PC-3 (cell line): Measurements from ENCODE around the gene ROCK2. TPM values are rescaled to one million over a fixed set of nuclear protein-coding genes. Genes with fewer than 3 reads are reported as not detected.

ENCODE experiments used
- ATAC-seq: fragments of 200-7000 bp; cut with Tn5 transposase; 2 replicates; pipeline ENCODE4 v1.9.1; 2020; ENCODE audit warnings: mild to moderate bottlenecking, moderate library complexity
- BruUV-seq: library from RNA; stranded (reverse); fragments of 400-500 nt; replicated peaks from 2 replicates; lab custom pipeline; 2021; lab: Mats Ljungman, UMichigan
- CTCF ChIA-PET: fragments of 300-600 bp; sonication (Branson Sonifier 250); formaldehyde crosslinking; loops from one replicate; lab custom pipeline; 2022; ENCODE audit warnings: antibody characterized with exemption; lab: Charles Lee
- POLR2A ChIA-PET: fragments of 300-600 bp; sonication (Branson Sonifier 250); formaldehyde crosslinking; loops from one replicate; lab custom pipeline; 2022; ENCODE audit warnings: antibody characterized with exemption; ENCODE audit not compliant: unreplicated experiment; lab: Charles Lee
- DNase-seq: peaks from one replicate; pipeline ENCODE4 v3.0.0-alpha.2; 2015
- H2AFZ ChIP-seq: fragments of 300-600 bp; sonication (generic); 2 replicates; pipeline ENCODE4 v1.6.0; 2016; ENCODE audit warnings: antibody characterized with exemption, low read length
- H3F3A ChIP-seq: fragments of 300-600 bp; sonication (generic); one replicate; pipeline ENCODE4 v1.6.0; 2017; ENCODE audit warnings: antibody characterized with exemption, low read length, control low read depth, mild to moderate bottlenecking; ENCODE audit not compliant: unreplicated experiment
- H3K27ac ChIP-seq: fragments of 300-600 bp; sonication (generic); 2 replicates; pipeline ENCODE4 v1.5.1; 2016; ENCODE audit warnings: mild to moderate bottlenecking, low read length
- H3K27me3 ChIP-seq: fragments of 300-600 bp; sonication (generic); 2 replicates; pipeline ENCODE4 v1.6.1; 2016; ENCODE audit warnings: low read length, mixed read lengths
- H3K36me3 ChIP-seq: fragments of 300-600 bp; sonication (generic); 2 replicates; pipeline ENCODE4 v1.6.1; 2016; ENCODE audit warnings: low read depth, mixed run types, low read length, mixed read lengths
- H3K4me1 ChIP-seq: fragments of 300-600 bp; sonication (generic); 2 replicates; pipeline ENCODE4 v1.5.1; 2016; ENCODE audit warnings: low read length; ENCODE audit not compliant: insufficient read depth
- H3K4me2 ChIP-seq: fragments of 300-600 bp; sonication (generic); 2 replicates; pipeline ENCODE4 v1.6.0; 2016; ENCODE audit warnings: low read length
- H3K4me3 ChIP-seq: fragments of 300-600 bp; sonication (generic); 2 replicates; pipeline ENCODE4 v1.5.1; 2016; ENCODE audit warnings: mild to moderate bottlenecking, low read length, mixed read lengths
- H3K79me2 ChIP-seq: fragments of 300-600 bp; sonication (generic); 2 replicates; pipeline ENCODE4 v1.6.1; 2017; ENCODE audit warnings: low read length, mixed read lengths
- H3K9ac ChIP-seq: fragments of 300-600 bp; sonication (generic); 2 replicates; pipeline ENCODE4 v1.6.0; 2016; ENCODE audit warnings: mild to moderate bottlenecking, low read length
- H3K9me2 ChIP-seq: fragments of 300-600 bp; sonication (generic); replicated peaks from 2 replicates; pipeline ENCODE4 v1.6.1; 2016; ENCODE audit warnings: mixed run types, low read length, mixed read lengths
- H3K9me3 ChIP-seq: fragments of 300-600 bp; sonication (generic); 2 replicates; pipeline ENCODE4 v1.6.1; 2016; ENCODE audit warnings: low read length, mixed read lengths
- H4K20me1 ChIP-seq: fragments of 300-600 bp; sonication (generic); 2 replicates; pipeline ENCODE4 v1.6.1; 2016; ENCODE audit warnings: low read length, mixed read lengths
- CTCF ChIP-seq: fragments of 300-600 bp; sonication (generic); conservative IDR thresholded peaks from 2 replicates; pipeline ENCODE4 v1.5.1; 2017; ENCODE audit warnings: antibody characterized with exemption, low read depth, mild to moderate bottlenecking, low read length
- EZH2 ChIP-seq: fragments of 300-600 bp; sonication (generic); IDR thresholded peaks from one replicate; pipeline ENCODE4 v1.6.1; 2017; ENCODE audit warnings: antibody characterized with exemption, mild to moderate bottlenecking, low read length; ENCODE audit not compliant: unreplicated experiment
- EZH2phosphoT487 ChIP-seq: fragments of 300-600 bp; sonication (generic); IDR thresholded peaks from 2 replicates; pipeline ENCODE4 v1.6.1; 2018; ENCODE audit warnings: mild to moderate bottlenecking, antibody characterized with exemption, low read length, borderline replicate concordance
- intact Hi-C: fragments of 100-400 bp; cut with micrococcal nuclease; formaldehyde crosslinking; loops from 2 replicates; pipeline ENCODE4 v1.9.0; 2023
- total RNA-seq: library from RNA; depleted of rRNA; stranded (reverse); fragments of >200 nt; gene quantifications from 2 replicates; pipeline ENCODE4 v1.2.3, GENCODE V29; 2014

ROCK2 gene
- total RNA-seq, 1 experiment from 2014 or later, result 35.3 TPM

GRCh38 chr2:11160256-11160655 is 184.2 kb downstream of the ROCK2 start:
- H3K9ac ChIP-seq, result no peak overlapping the region
- no peaks in the 10 kb centered on the region for H3K27me3 ChIP-seq
- H3K36me3 ChIP-seq, result no peaks in the 10 kb centered on the region
- H3F3A ChIP-seq, result no peaks in the 10 kb centered on the region
- no peak overlapping the region for H3K4me3 ChIP-seq
- H2AFZ ChIP-seq, result no peak overlapping the region
- no peak overlapping the region for H3K27ac ChIP-seq
- H3K4me1 ChIP-seq, result peaks cover 6% of the 10 kb centered on the region; the same call in 1 of the 2 replicates
- intact Hi-C loops, result no loop called here
- H3K9me2 ChIP-seq, result no peaks in the 10 kb centered on the region
- ChIA-PET POLR2A (no interaction called here), CTCF (interaction anchor here (0.6 kb wide), 1 partner anchor 327 kb away, joined by 3 read pairs; no protein-coding TSS in a partner anchor)
- TF ChIP-seq CTCF (no peak), EZH2 (no peak), EZH2phosphoT487 (no peak)
- H4K20me1 ChIP-seq, result no peaks in the 10 kb centered on the region
- no peaks in the 10 kb centered on the region for H3K9me3 ChIP-seq
- no peak for ATAC-seq
- H3K4me2 ChIP-seq, result no peak overlapping the region
- no TSS peak for BruUV-seq
- DNase-seq, result no peak
- H3K79me2 ChIP-seq, result no peaks in the 10 kb centered on the region

- H3K4me2 ChIP-seq, result no peak overlapping the region
- no peak for ATAC-seq
- no peaks in the 10 kb centered on the region for H3K9me2 ChIP-seq
- H3K79me2 ChIP-seq, result no peaks in the 10 kb centered on the region
- no peaks in the 10 kb centered on the region for H3F3A ChIP-seq
- intact Hi-C loops, result loop anchor here (10.0 kb wide), 1 partner anchor 185 kb away; the partner anchor contains the start of gene ROCK2
- peaks cover 7% of the 10 kb centered on the region for H3K4me1 ChIP-seq
- ChIA-PET CTCF (interaction anchor here (0.6 kb wide), 1 partner anchor 327 kb away, joined by 3 read pairs; no protein-coding TSS in a partner anchor), POLR2A (no interaction called here)
- H3K27ac ChIP-seq, result no peak overlapping the region
- no peak for TF ChIP-seq EZH2phosphoT487
- TF ChIP-seq EZH2, result no peak
- TF ChIP-seq CTCF, result no peak
- H4K20me1 ChIP-seq, result no peaks in the 10 kb centered on the region
- H3K9me3 ChIP-seq, result no peaks in the 10 kb centered on the region
- no peak overlapping the region for H2AFZ ChIP-seq
- H3K4me3 ChIP-seq, result no peak overlapping the region
- H3K9ac ChIP-seq, result no peak overlapping the region
- no peak for DNase-seq
- H3K36me3 ChIP-seq, result no peaks in the 10 kb centered on the region
- H3K27me3 ChIP-seq, result no peaks in the 10 kb centered on the region
- BruUV-seq, result no TSS peak
Measured at GRCh38 chr2:11159574-11160170, 184.8 kb downstream of the ROCK2 start.

- Histone ChIP-seq H3F3A (no peaks in the 10 kb centered on the region), H3K36me3 (no peaks in the 10 kb centered on the region), H2AFZ (no peak overlapping the region), H3K27ac (no peak overlapping the region), H3K9me3 (no peaks in the 10 kb centered on the region), H3K4me1 (peaks cover 12% of the 10 kb centered on the region), H3K9ac (no peak overlapping the region), H3K4me2 (no peak overlapping the region), H4K20me1 (no peaks in the 10 kb centered on the region), H3K4me3 (no peak overlapping the region), H3K79me2 (no peaks in the 10 kb centered on the region), H3K27me3 (no peaks in the 10 kb centered on the region), H3K9me2 (no peaks in the 10 kb centered on the region)
- TF ChIP-seq CTCF (no peak), EZH2phosphoT487 (no peak), EZH2 (no peak)
- ChIA-PET CTCF (no interaction called here), POLR2A (no interaction called here)
- ATAC-seq, result no peak
- no peak for DNase-seq
- intact Hi-C loops, result loop anchor here (10.0 kb wide), 1 partner anchor 186 kb away; the partner anchor contains the start of gene ROCK2
- BruUV-seq, result no TSS peak
Measured at GRCh38 chr2:11158916-11159573, 185.4 kb downstream of the ROCK2 start.
